M059J (cell line): Measurements from ENCODE around the gene KPNA1. TPM values are rescaled to one million over a fixed set of nuclear protein-coding genes. Genes with fewer than 3 reads are reported as not detected.
A peak's percentile ranks its signal among the peaks of the same experiment; 100 is the strongest.
"Not testable (repeated sequence)": the region's sequence is repeated elsewhere in the genome, so short reads cannot be mapped to it uniquely, and the experiment has no call there.

Source experiments
- DNase-seq: peaks from one replicate; pipeline ENCODE4 v3.0.0-alpha.2; 2012; ENCODE audit warnings: low read depth
- total RNA-seq: library from RNA; depleted of rRNA; stranded (reverse); fragments of >200 nt; shearing (Covaris generic); gene quantifications from 2 replicates; pipeline ENCODE4 v1.2.3, GENCODE V29; 2014

The KPNA1 gene
- total RNA-seq, 1 experiment from 2014 or later = 65.1 TPM

GRCh38 chr3:122476532-122476931, 38.2 kb downstream of the KPNA1 start:
- DNase-seq = no peak

GRCh38 chr3:122475316-122475715, 39.4 kb downstream of the KPNA1 start:
- no peak for DNase-seq

GRCh38 chr3:122469659-122470058, 45.1 kb downstream of the KPNA1 start:
- no peak for DNase-seq

GRCh38 chr3:122468896-122469533, 45.7 kb downstream of the KPNA1 start:
- DNase-seq = no peak

- no peak for DNase-seq
These were observed 48.0 kb downstream of the KPNA1 start for GRCh38 chr3:122466701-122467240.

- DNase-seq = no peak
These were observed 50.1 kb downstream of the KPNA1 start for GRCh38 chr3:122464659-122465058.

- DNase-seq = no peak
These were observed 52.3 kb downstream of the KPNA1 start for GRCh38 chr3:122462406-122462805.

GRCh38 chr3:122461806-122462205, 52.9 kb downstream of the KPNA1 start:
- DNase-seq = no peak

- peak; percentile 64 for DNase-seq
These were observed 55.7 kb downstream of the KPNA1 start for GRCh38 chr3:122458992-122459391.

- no peak for DNase-seq
These were observed 57.0 kb downstream of the KPNA1 start for GRCh38 chr3:122457706-122458105.

- DNase-seq = no peak
These were observed 58.7 kb downstream of the KPNA1 start for GRCh38 chr3:122456074-122456473.

GRCh38 chr3:122451371-122451770, 63.4 kb downstream of the KPNA1 start:
- DNase-seq = no peak

- not testable (repeated sequence) for DNase-seq
These were observed 66.5 kb downstream of the KPNA1 start for GRCh38 chr3:122448218-122448617.

- DNase-seq = not testable (repeated sequence)
These were observed 70.2 kb downstream of the KPNA1 start for GRCh38 chr3:122444491-122444887.

- DNase-seq = not testable (repeated sequence)
These were observed 70.8 kb downstream of the KPNA1 start for GRCh38 chr3:122443762-122444490.

GRCh38 chr3:122443090-122443489, 71.6 kb downstream of the KPNA1 start:
- no peak for DNase-seq

- DNase-seq = no peak
These were observed 78.8 kb downstream of the KPNA1 start for GRCh38 chr3:122435950-122436349.

- no peak for DNase-seq
These were observed 84.4 kb downstream of the KPNA1 start for GRCh38 chr3:122430371-122430770.

GRCh38 chr3:122427857-122428471, 86.8 kb downstream of the KPNA1 start:
- DNase-seq = no peak

- DNase-seq = no peak
These were observed 92.9 kb downstream of the KPNA1 start for GRCh38 chr3:122421836-122422235.

GRCh38 chr3:122421101-122421500, 93.6 kb downstream of the KPNA1 start:
- no peak for DNase-seq

GRCh38 chr3:122416966-122417365, 97.8 kb downstream of the KPNA1 start:
- DNase-seq = no peak
